Measurements from ENCODE around the gene PLCD1. TPM values are rescaled to one million over a fixed set of nuclear protein-coding genes. Genes with fewer than 3 reads are reported as not detected.

Gene PLCD1
- total and polyA plus RNA-seq, 12 donors = 9.7 to 97.3 (median 29.2) TPM

DNA sequence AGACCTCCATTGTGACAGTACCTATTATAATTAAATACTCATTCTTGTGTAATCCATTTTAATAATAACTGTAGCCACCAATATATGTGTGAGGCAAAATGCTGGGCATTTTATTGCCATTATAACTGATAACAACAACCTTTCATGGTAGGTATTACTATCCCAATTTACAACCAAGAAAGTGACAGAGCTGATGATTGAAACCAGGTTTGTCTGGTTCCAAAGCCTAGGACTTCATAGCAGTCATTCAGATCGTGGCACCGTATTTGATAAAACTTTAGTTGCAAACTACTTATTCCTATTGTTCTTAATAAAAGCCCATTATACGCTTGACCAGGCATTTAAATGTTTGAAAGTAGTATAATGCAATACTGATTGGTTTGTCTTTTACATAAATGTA is 65.3 kb downstream of the PLCD1 start:
- H3K4me1 ChIP-seq (replicated peaks in 1 of 2) = peaks cover 0 to 7% of the 10 kb centered on the region in 2 donors
- WGBS, 4 donors = 94 to 100% (median 97%) methylated on average over 3 of the region's 3 CpGs
- H3K27ac ChIP-seq = no peak overlapping the region
- no peak for DNase-seq
- no peaks in the 10 kb centered on the region for H3K36me3 ChIP-seq (replicated peaks in 1 of 2)
- no peak for TF ChIP-seq POLR2A (IDR thresholded peaks at IDR 0.05)
- TF ChIP-seq, protein P1, sequence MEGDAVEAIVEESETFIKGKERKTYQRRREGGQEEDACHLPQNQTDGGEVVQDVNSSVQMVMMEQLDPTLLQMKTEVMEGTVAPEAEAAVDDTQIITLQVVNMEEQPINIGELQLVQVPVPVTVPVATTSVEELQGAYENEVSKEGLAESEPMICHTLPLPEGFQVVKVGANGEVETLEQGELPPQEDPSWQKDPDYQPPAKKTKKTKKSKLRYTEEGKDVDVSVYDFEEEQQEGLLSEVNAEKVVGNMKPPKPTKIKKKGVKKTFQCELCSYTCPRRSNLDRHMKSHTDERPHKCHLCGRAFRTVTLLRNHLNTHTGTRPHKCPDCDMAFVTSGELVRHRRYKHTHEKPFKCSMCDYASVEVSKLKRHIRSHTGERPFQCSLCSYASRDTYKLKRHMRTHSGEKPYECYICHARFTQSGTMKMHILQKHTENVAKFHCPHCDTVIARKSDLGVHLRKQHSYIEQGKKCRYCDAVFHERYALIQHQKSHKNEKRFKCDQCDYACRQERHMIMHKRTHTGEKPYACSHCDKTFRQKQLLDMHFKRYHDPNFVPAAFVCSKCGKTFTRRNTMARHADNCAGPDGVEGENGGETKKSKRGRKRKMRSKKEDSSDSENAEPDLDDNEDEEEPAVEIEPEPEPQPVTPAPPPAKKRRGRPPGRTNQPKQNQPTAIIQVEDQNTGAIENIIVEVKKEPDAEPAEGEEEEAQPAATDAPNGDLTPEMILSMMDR (IDR thresholded peaks at IDR 0.05) = no peak
- intact Hi-C loops (cut with DNase I) = no loop called here
- H3K27me3 ChIP-seq = no peaks in the 10 kb centered on the region
- no peak overlapping the region for H3K4me3 ChIP-seq
- H3K9me3 ChIP-seq (replicated peaks in 1 of 3) = no peaks in the 10 kb centered on the region

DNA sequence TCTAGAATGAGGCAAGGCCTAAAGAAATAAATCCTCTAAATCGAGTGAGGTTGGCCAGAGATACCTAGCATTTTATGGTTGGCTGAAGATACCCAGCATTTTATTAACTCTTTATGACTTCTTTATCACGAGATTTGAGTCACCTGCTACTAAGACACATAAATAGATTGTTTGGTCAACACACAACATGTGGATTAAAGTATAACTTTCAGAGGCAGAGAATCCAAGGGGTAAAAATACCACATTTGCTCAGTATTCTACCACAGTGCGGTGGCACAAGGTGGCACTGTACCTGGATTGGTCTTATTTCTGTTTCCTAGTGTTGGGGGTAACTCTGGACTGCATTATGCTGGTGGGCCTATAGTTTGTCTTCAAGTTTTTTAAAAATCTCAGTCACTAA is 65.8 kb downstream of the PLCD1 start:
- intact Hi-C loops (cut with DNase I) = no loop called here
- H3K36me3 ChIP-seq (replicated peaks in 1 of 2) = no peaks in the 10 kb centered on the region
- H3K4me1 ChIP-seq (replicated peaks in 1 of 2) = peaks cover 0 to 7% of the 10 kb centered on the region in 2 donors
- no peak overlapping the region for H3K27ac ChIP-seq
- no peak overlapping the region for H3K4me3 ChIP-seq
- no peaks in the 10 kb centered on the region for H3K27me3 ChIP-seq
- H3K9me3 ChIP-seq (replicated peaks in 1 of 3) = no peaks in the 10 kb centered on the region
- TF ChIP-seq POLR2A (IDR thresholded peaks at IDR 0.05) = no peak
- TF ChIP-seq, protein P1 (IDR thresholded peaks at IDR 0.05) = no peak
- DNase-seq = no peak
- 78 to 90% (median 86%) methylated on average over 3 of the region's 3 CpGs for WGBS, 4 donors

DNA sequence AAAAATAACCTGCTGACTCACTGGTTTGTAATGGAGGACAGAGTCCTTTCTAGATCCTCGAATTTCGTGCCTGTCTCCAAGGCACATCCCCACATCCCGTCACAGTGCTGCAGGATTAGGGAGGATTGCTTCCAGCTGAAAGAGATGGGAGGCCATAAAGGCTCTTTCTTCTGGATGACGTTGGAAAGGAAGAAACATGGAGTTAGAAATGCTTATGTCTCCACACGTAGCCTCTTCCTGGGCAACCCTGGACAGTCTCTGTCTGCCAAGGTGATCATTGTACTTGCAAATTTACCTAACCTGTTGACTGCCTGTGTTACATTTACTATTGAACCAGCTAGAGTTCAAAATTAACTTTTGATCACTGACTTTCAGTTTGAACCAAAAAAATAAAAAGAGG is 66.4 kb downstream of the PLCD1 start:
- no peaks in the 10 kb centered on the region for H3K36me3 ChIP-seq (replicated peaks in 1 of 2)
- H3K9me3 ChIP-seq (replicated peaks in 1 of 3) = no peaks in the 10 kb centered on the region
- no peak for DNase-seq
- 73 to 78% (median 74%) methylated on average over 5 of the region's 5 CpGs for WGBS, 4 donors
- no peak overlapping the region for H3K4me3 ChIP-seq
- intact Hi-C loops (cut with DNase I) = no loop called here
- TF ChIP-seq, protein P1 (IDR thresholded peaks at IDR 0.05) = no peak
- TF ChIP-seq POLR2A (IDR thresholded peaks at IDR 0.05) = no peak
- no peaks in the 10 kb centered on the region for H3K27me3 ChIP-seq
- H3K27ac ChIP-seq = no peak overlapping the region
- peaks cover 0 to 7% of the 10 kb centered on the region in 2 donors for H3K4me1 ChIP-seq (replicated peaks in 1 of 2)

DNA sequence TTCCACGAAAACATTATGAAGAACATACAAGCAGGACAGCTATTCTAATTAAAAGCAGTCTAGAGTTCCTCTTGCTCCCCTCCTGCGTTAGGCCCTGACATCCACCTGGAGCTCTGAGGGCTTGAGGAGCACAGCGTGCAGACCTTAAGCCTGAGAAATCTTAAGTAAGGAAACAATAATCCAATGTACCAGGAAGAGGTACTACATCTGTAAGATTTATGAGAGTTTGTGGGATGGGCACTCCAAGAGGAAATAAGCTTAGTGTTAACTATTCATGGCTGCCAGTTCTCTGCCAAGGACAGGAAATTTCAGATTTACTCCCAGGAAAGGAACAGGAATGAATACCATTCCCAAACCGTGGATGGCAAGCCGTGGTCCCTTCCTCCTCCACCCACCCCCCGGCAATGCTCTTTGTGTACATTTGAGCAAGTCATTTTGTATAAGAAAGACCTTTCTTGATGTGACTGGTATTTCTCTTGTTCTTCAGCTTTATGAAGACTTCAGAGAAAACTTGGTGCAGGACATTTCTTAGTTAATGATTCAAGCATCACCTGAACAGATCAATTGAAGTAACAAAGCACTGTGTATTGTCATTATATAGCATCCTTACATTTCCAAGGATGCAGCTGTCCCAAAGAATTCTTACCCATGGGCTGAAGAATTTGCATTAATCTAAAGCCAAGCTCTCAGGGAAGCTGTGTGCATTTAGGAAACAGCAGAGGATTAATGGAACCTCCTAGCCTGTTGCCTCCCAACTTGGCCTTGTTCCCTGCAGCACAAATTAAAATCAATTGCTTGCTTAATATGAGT is 67.6 kb downstream of the PLCD1 start:
- 62 to 71% (median 66%) methylated on average over 6 of the region's 6 CpGs for WGBS, 4 donors
- Histone ChIP-seq H3K4me1 (replicated peaks in 1 of 2) (peaks cover 2 to 13% of the 10 kb centered on the region in 2 donors), H3K36me3 (replicated peaks in 1 of 2) (no peaks in the 10 kb centered on the region), H3K27me3 (no peaks in the 10 kb centered on the region), H3K9me3 (replicated peaks in 1 of 3) (no peaks in the 10 kb centered on the region), H3K27ac (peak overlapping the region in 1 of 5 donors; percentile 37), H3K4me3 (no peak overlapping the region)
- TF ChIP-seq, protein P1 (IDR thresholded peaks at IDR 0.05) = no peak
- no peak for TF ChIP-seq POLR2A (IDR thresholded peaks at IDR 0.05)
- intact Hi-C loops (cut with DNase I) = no loop called here
- DNase-seq = no peak
